Smooth muscle cell (in vitro differentiated cells): ENCODE results near the gene C1QTNF3. TPM values are rescaled to one million over a fixed set of nuclear protein-coding genes. Genes with fewer than 3 reads are reported as not detected.

Experiments
- DNase-seq: peaks from one replicate; lab custom pipeline; 2025; ENCODE audit not compliant: unreplicated experiment; lab: John Stamatoyannopoulos, UW
- H2AFZ ChIP-seq: fragments of 200-600 bp; sonication (generic); 2 replicates; pipeline ENCODE4 v1.6.0; 2016; ENCODE audit warnings: antibody characterized with exemption, low read depth, mild to moderate bottlenecking
- H3F3A ChIP-seq: fragments of 200-600 bp; sonication (generic); 2 replicates; pipeline ENCODE4 v1.6.0; 2017; ENCODE audit warnings: antibody characterized with exemption, low read depth
- H3K27ac ChIP-seq: fragments of 200-600 bp; sonication (generic); 2 replicates; pipeline ENCODE4 v1.5.1; 2016; ENCODE audit warnings: low read depth, mild to moderate bottlenecking
- H3K27me3 ChIP-seq: fragments of 200-600 bp; sonication (generic); 2 replicates; pipeline ENCODE4 v1.6.1; 2016; ENCODE audit warnings: low read depth, mild to moderate bottlenecking
- H3K36me3 ChIP-seq: fragments of 200-600 bp; sonication (generic); 2 replicates; pipeline ENCODE4 v1.5.1; 2016; ENCODE audit warnings: low read depth
- H3K4me1 ChIP-seq: fragments of 200-600 bp; sonication (generic); 2 replicates; pipeline ENCODE4 v1.5.1; 2016; ENCODE audit warnings: low read depth
- H3K4me2 ChIP-seq: fragments of 200-600 bp; sonication (generic); 2 replicates; pipeline ENCODE4 v1.6.0; 2016; ENCODE audit warnings: mild to moderate bottlenecking
- H3K4me3 ChIP-seq: fragments of 200-600 bp; sonication (generic); 2 replicates; pipeline ENCODE4 v1.5.1; 2016; ENCODE audit warnings: mild to moderate bottlenecking
- H3K79me2 ChIP-seq: fragments of 200-600 bp; sonication (generic); 2 replicates; pipeline ENCODE4 v1.6.0; 2016; ENCODE audit warnings: low read depth, mild to moderate bottlenecking
- H3K9ac ChIP-seq: fragments of 200-600 bp; sonication (generic); 2 replicates; pipeline ENCODE4 v1.6.0; 2016; ENCODE audit warnings: low read depth
- H3K9me3 ChIP-seq: fragments of 200-600 bp; sonication (generic); replicated peaks from 2 replicates; pipeline ENCODE4 v1.5.1; 2016; ENCODE audit warnings: low read depth
- H4K20me1 ChIP-seq: fragments of 200-600 bp; sonication (generic); 2 replicates; pipeline ENCODE4 v1.6.0; 2016; ENCODE audit warnings: low read depth
- CTCF ChIP-seq: fragments of 200-600 bp; sonication (generic); IDR thresholded peaks from 2 replicates; pipeline ENCODE4 v1.5.1; 2017; ENCODE audit warnings: borderline replicate concordance, mild to moderate bottlenecking, antibody characterized with exemption; ENCODE audit not compliant: insufficient read depth, poor library complexity, severe bottlenecking
- WGBS: methylation state at CpG from one replicate; pipeline ENCODE4 v1.1.7; 2016; ENCODE audit warnings: low lambda C conversion rate; 5-methylcytosine and 5-hydroxymethylcytosine counted together
- polyA plus RNA-seq: library from polyadenylated mRNA; unstranded; fragments of >200 nt; fragmentation: Nextera tagmentation; extraction: Ambion mirVana; gene quantifications from 2 replicates; pipeline ENCODE4 v1.2.1, GENCODE V29; 2016
- total RNA-seq: library from RNA; depleted of rRNA; stranded (reverse); fragments of >200 nt; gene quantifications from 2 replicates; pipeline ENCODE4 v1.2.3, GENCODE V29; 2014

Gene C1QTNF3
- total and polyA plus RNA-seq, 2 experiments from 2014 or later: 3.7 to 4.8 TPM

- Histone ChIP-seq H3K4me2 (peak overlapping the region; percentile 10), H3K79me2 (no peaks in the 10 kb centered on the region), H3F3A (no peaks in the 10 kb centered on the region), H3K9ac (no peak overlapping the region), H4K20me1 (no peaks in the 10 kb centered on the region), H3K27ac (no peak overlapping the region), H2AFZ (no peak overlapping the region), H3K4me3 (no peak overlapping the region), H3K36me3 (no peaks in the 10 kb centered on the region), H3K9me3 (no peaks in the 10 kb centered on the region), H3K4me1 (peaks cover 5% of the 10 kb centered on the region), H3K27me3 (no peaks in the 10 kb centered on the region)
- DNase-seq: no peak
- TF ChIP-seq CTCF: no peak
- WGBS: 84% methylated on average over 1 of the region's 1 CpG
Measured at GRCh38 chr5:33976307-33976706, 66.7 kb downstream of the C1QTNF3 start.

- Histone ChIP-seq H3F3A (no peaks in the 10 kb centered on the region), H3K27me3 (no peaks in the 10 kb centered on the region), H2AFZ (no peak overlapping the region), H3K9ac (no peak overlapping the region), H3K9me3 (no peaks in the 10 kb centered on the region), H3K27ac (no peak overlapping the region), H3K4me3 (no peak overlapping the region), H3K4me1 (peaks cover 5% of the 10 kb centered on the region), H3K79me2 (no peaks in the 10 kb centered on the region), H4K20me1 (no peaks in the 10 kb centered on the region), H3K4me2 (peak overlapping the region; percentile 10), H3K36me3 (no peaks in the 10 kb centered on the region)
- no peak for DNase-seq
- 30% methylated on average over 5 of the region's 5 CpGs for WGBS
- no peak for TF ChIP-seq CTCF
Measured at GRCh38 chr5:33975852-33976251, 67.2 kb downstream of the C1QTNF3 start.

- no peaks in the 10 kb centered on the region for H3K36me3 ChIP-seq
- no peak for DNase-seq
- no peak overlapping the region for H3K4me2 ChIP-seq
- no peak overlapping the region for H2AFZ ChIP-seq
- no peak overlapping the region for H3K27ac ChIP-seq
- H3F3A ChIP-seq: no peaks in the 10 kb centered on the region
- H3K79me2 ChIP-seq: no peaks in the 10 kb centered on the region
- H3K4me3 ChIP-seq: no peak overlapping the region
- no peaks in the 10 kb centered on the region for H3K9me3 ChIP-seq
- no peak overlapping the region for H3K9ac ChIP-seq
- no peaks in the 10 kb centered on the region for H3K27me3 ChIP-seq
- H4K20me1 ChIP-seq: no peaks in the 10 kb centered on the region
- H3K4me1 ChIP-seq: peaks cover 5% of the 10 kb centered on the region
- TF ChIP-seq CTCF: no peak
- 81% methylated on average over 2 of the region's 2 CpGs for WGBS
Measured at GRCh38 chr5:33973271-33973670, 69.7 kb downstream of the C1QTNF3 start.
